GM23248 (cell line): ENCODE data around the gene HIPK2.

Source experiments
- EZH2 ChIP-seq: fragments of 200-600 bp; sonication (generic); IDR thresholded peaks from 2 replicates; pipeline ENCODE4 v1.6.1; 2018; ENCODE audit warnings: antibody characterized with exemption, mild to moderate bottlenecking; ENCODE audit not compliant: insufficient read depth, poor library complexity, severe bottlenecking
- EZH2phosphoT487 ChIP-seq: fragments of 200-600 bp; sonication (generic); IDR thresholded peaks from 2 replicates; pipeline ENCODE4 v1.6.1; 2018; ENCODE audit warnings: antibody characterized with exemption, moderate library complexity, mild to moderate bottlenecking, low read depth; ENCODE audit not compliant: insufficient read depth

GRCh38 chr7:139598642-139599041 lies 179.2 kb downstream of the HIPK2 start:
- TF ChIP-seq EZH2 (no peak), EZH2phosphoT487 (no peak)
